OCI-LY1 (cell line): ENCODE results near the gene CRY1.

ENCODE experiments used
- H2AFZ ChIP-seq: fragments of 200-600 bp; sonication (generic), shearing (Covaris generic); 2 replicates; pipeline ENCODE4 v1.6.0; 2014; ENCODE audit warnings: antibody characterized with exemption, mild to moderate bottlenecking, low read length
- H3F3A ChIP-seq: fragments of 200-600 bp; sonication (generic), shearing (Covaris generic); 2 replicates; pipeline ENCODE4 v1.6.0; 2014; ENCODE audit warnings: mild to moderate bottlenecking, antibody characterized with exemption, low read length, moderate library complexity; ENCODE audit not compliant: insufficient read depth
- H3K27ac ChIP-seq: fragments of 200-600 bp; sonication (generic); 2 replicates; pipeline ENCODE4 v1.5.1; 2014; ENCODE audit warnings: low read length, mixed run types, mild to moderate bottlenecking, low read depth; ENCODE audit not compliant: poor library complexity, severe bottlenecking
- H3K27me3 ChIP-seq: fragments of 200-600 bp; sonication (generic); 2 replicates; pipeline ENCODE4 v1.6.0; 2014; ENCODE audit warnings: antibody characterized with exemption, mild to moderate bottlenecking, low read length, moderate library complexity; ENCODE audit not compliant: insufficient read depth
- H3K36me3 ChIP-seq: fragments of 200-600 bp; sonication (generic); 2 replicates; pipeline ENCODE4 v1.6.1; 2014; ENCODE audit warnings: mild to moderate bottlenecking, antibody characterized with exemption, low read length, moderate library complexity, mixed read lengths; ENCODE audit not compliant: insufficient read depth
- H3K4me1 ChIP-seq: fragments of 200-600 bp; sonication (generic); 2 replicates; pipeline ENCODE4 v1.5.1; 2014; ENCODE audit warnings: mild to moderate bottlenecking, low read length, moderate library complexity; ENCODE audit not compliant: insufficient read depth, severe bottlenecking
- H3K4me2 ChIP-seq: fragments of 200-600 bp; sonication (generic), shearing (Covaris generic); 2 replicates; pipeline ENCODE4 v1.6.1; 2014; ENCODE audit warnings: low read length
- H3K4me3 ChIP-seq: fragments of 200-600 bp; sonication (generic); 2 replicates; pipeline ENCODE4 v1.5.1; 2014; ENCODE audit warnings: low read length, low read depth, mild to moderate bottlenecking, mixed read lengths; ENCODE audit not compliant: poor library complexity, severe bottlenecking
- H3K79me2 ChIP-seq: fragments of 200-600 bp; shearing (Covaris generic); 2 replicates; pipeline ENCODE4 v1.6.1; 2016; ENCODE audit warnings: mixed run types, low read length, mixed read lengths; ENCODE audit not compliant: insufficient read depth
- H3K9ac ChIP-seq: fragments of 200-600 bp; sonication (generic), shearing (Covaris generic); 2 replicates; pipeline ENCODE4 v1.6.1; 2014; ENCODE audit warnings: mild to moderate bottlenecking, low read length, mixed read lengths
- H3K9me2 ChIP-seq: fragments of 200-600 bp; sonication (generic), shearing (Covaris generic); 2 replicates; pipeline ENCODE4 v1.6.1; 2014; ENCODE audit warnings: low read depth, mild to moderate bottlenecking, low read length, mixed read lengths
- H3K9me3 ChIP-seq: fragments of 200-600 bp; shearing (Covaris generic); 2 replicates; pipeline ENCODE4 v1.6.1; 2014; ENCODE audit warnings: low read length, mixed read lengths
- H4K20me1 ChIP-seq: fragments of 200-600 bp; sonication (generic), shearing (Covaris generic); 2 replicates; pipeline ENCODE4 v1.6.0; 2016; ENCODE audit warnings: mild to moderate bottlenecking, low read length; ENCODE audit not compliant: insufficient read depth
- CTCF ChIP-seq: fragments of 200-600 bp; sonication (generic), shearing (Covaris generic); IDR thresholded peaks from 2 replicates; pipeline ENCODE4 v1.5.1; 2017; ENCODE audit warnings: mild to moderate bottlenecking, antibody characterized with exemption, low read length, moderate library complexity, mixed read lengths
- EZH2 ChIP-seq: fragments of 200-600 bp; sonication (generic), shearing (Covaris generic); IDR thresholded peaks from 2 replicates; pipeline ENCODE4 v1.8.0; 2017; ENCODE audit warnings: borderline replicate concordance, mixed run types, mild to moderate bottlenecking, antibody characterized with exemption, low read length, moderate library complexity, mixed read lengths

The CRY1 gene

GRCh38 chr12:107127482-107128430 is 34.4 kb upstream of the CRY1 start:
- no peak overlapping the region for H2AFZ ChIP-seq
- no peaks in the 10 kb centered on the region for H4K20me1 ChIP-seq
- H3K9me2 ChIP-seq = no peaks in the 10 kb centered on the region
- no peaks in the 10 kb centered on the region for H3K4me1 ChIP-seq
- no peak overlapping the region for H3K9ac ChIP-seq
- H3K27ac ChIP-seq = no peak overlapping the region
- H3K27me3 ChIP-seq = no peaks in the 10 kb centered on the region
- no peaks in the 10 kb centered on the region for H3K79me2 ChIP-seq
- H3K4me2 ChIP-seq = no peak overlapping the region
- no peaks in the 10 kb centered on the region for H3F3A ChIP-seq
- H3K9me3 ChIP-seq = no peaks in the 10 kb centered on the region
- TF ChIP-seq CTCF (no peak), EZH2 (no peak)
- H3K4me3 ChIP-seq = no peak overlapping the region
- no peaks in the 10 kb centered on the region for H3K36me3 ChIP-seq

- no peaks in the 10 kb centered on the region for H3K27me3 ChIP-seq
- no peaks in the 10 kb centered on the region for H3K36me3 ChIP-seq
- no peaks in the 10 kb centered on the region for H3K9me2 ChIP-seq
- H3K79me2 ChIP-seq = no peaks in the 10 kb centered on the region
- H3K4me1 ChIP-seq = no peaks in the 10 kb centered on the region
- no peaks in the 10 kb centered on the region for H4K20me1 ChIP-seq
- H3K27ac ChIP-seq = no peak overlapping the region
- H3K9ac ChIP-seq = no peak overlapping the region
- no peak overlapping the region for H3K4me2 ChIP-seq
- no peak overlapping the region for H3K4me3 ChIP-seq
- no peaks in the 10 kb centered on the region for H3K9me3 ChIP-seq
- H3F3A ChIP-seq = no peaks in the 10 kb centered on the region
- H2AFZ ChIP-seq = no peak overlapping the region
- TF ChIP-seq CTCF (no peak), EZH2 (no peak)
Observed at GRCh38 chr12:107126796-107127481, 33.6 kb upstream of the CRY1 start.

GRCh38 chr12:107125833-107126232 is 32.5 kb upstream of the CRY1 start:
- no peaks in the 10 kb centered on the region for H3K36me3 ChIP-seq
- H3K27ac ChIP-seq = no peak overlapping the region
- H3K9me3 ChIP-seq = no peaks in the 10 kb centered on the region
- H3F3A ChIP-seq = no peaks in the 10 kb centered on the region
- no peak overlapping the region for H3K4me3 ChIP-seq
- H3K9ac ChIP-seq = no peak overlapping the region
- TF ChIP-seq EZH2 = no peak
- no peak for TF ChIP-seq CTCF
- no peaks in the 10 kb centered on the region for H4K20me1 ChIP-seq
- no peaks in the 10 kb centered on the region for H3K9me2 ChIP-seq
- no peaks in the 10 kb centered on the region for H3K79me2 ChIP-seq
- no peak overlapping the region for H3K4me2 ChIP-seq
- no peaks in the 10 kb centered on the region for H3K27me3 ChIP-seq
- H3K4me1 ChIP-seq = no peaks in the 10 kb centered on the region
- no peak overlapping the region for H2AFZ ChIP-seq
